Measurements from ENCODE around the gene NT5E.
"Not testable (repeated sequence)": the region's sequence is repeated elsewhere in the genome, so short reads cannot be mapped to it uniquely, and the experiment has no call there.

The NT5E gene

GRCh38 chr6:85449818-85450759 lies at the start of gene NT5E:
NT5E (plus strand) TSS chr6:85450083; CDS start chr6:85450140, 57 bp downstream.
- peak; percentile 33 for DNase-seq (ENCODE audit: low read depth)

GRCh38 chr6:85400331-85400730 lies 49.6 kb upstream of the NT5E start:
- no peak for DNase-seq (ENCODE audit: low read depth)

GRCh38 chr6:85401186-85402021 lies 48.5 kb upstream of the NT5E start:
- no peak for DNase-seq (ENCODE audit: low read depth)

- DNase-seq (ENCODE audit: low read depth), result no peak
These were observed 47.8 kb upstream of the NT5E start for GRCh38 chr6:85402071-85402470.

GRCh38 chr6:85402922-85403321 lies 47.0 kb upstream of the NT5E start:
- no peak for DNase-seq (ENCODE audit: low read depth)

GRCh38 chr6:85403331-85404015 lies 46.4 kb upstream of the NT5E start:
- DNase-seq (ENCODE audit: low read depth), result no peak

- DNase-seq (ENCODE audit: low read depth), result not testable (repeated sequence)
These were observed 45.8 kb upstream of the NT5E start for GRCh38 chr6:85404016-85404563.

- DNase-seq (ENCODE audit: low read depth), result no peak
These were observed 45.2 kb upstream of the NT5E start for GRCh38 chr6:85404564-85405174.

GRCh38 chr6:85405175-85405852 lies 44.6 kb upstream of the NT5E start:
- DNase-seq (ENCODE audit: low read depth), result no peak

- DNase-seq (ENCODE audit: low read depth), result no peak
These were observed 44.1 kb upstream of the NT5E start for GRCh38 chr6:85405853-85406198.

- DNase-seq (ENCODE audit: low read depth), result no peak
These were observed 43.2 kb upstream of the NT5E start for GRCh38 chr6:85406641-85407075.

GRCh38 chr6:85408039-85408438 lies 41.8 kb upstream of the NT5E start:
- DNase-seq (ENCODE audit: low read depth), result no peak

GRCh38 chr6:85412911-85413430 lies 36.9 kb upstream of the NT5E start:
- no peak for DNase-seq (ENCODE audit: low read depth)

GRCh38 chr6:85416049-85416448 lies 33.8 kb upstream of the NT5E start:
- no peak for DNase-seq (ENCODE audit: low read depth)

- DNase-seq (ENCODE audit: low read depth), result no peak
These were observed 33.1 kb upstream of the NT5E start for GRCh38 chr6:85416766-85417165.

GRCh38 chr6:85417336-85417735 lies 32.5 kb upstream of the NT5E start:
- DNase-seq (ENCODE audit: low read depth), result no peak

- no peak for DNase-seq (ENCODE audit: low read depth)
These were observed 31.8 kb upstream of the NT5E start for GRCh38 chr6:85418059-85418458.

GRCh38 chr6:85419046-85419759 lies 30.7 kb upstream of the NT5E start:
- DNase-seq (ENCODE audit: low read depth), result no peak

GRCh38 chr6:85420551-85420950 lies 29.3 kb upstream of the NT5E start:
- no peak for DNase-seq (ENCODE audit: low read depth)

GRCh38 chr6:85421181-85421580 lies 28.7 kb upstream of the NT5E start:
- no peak for DNase-seq (ENCODE audit: low read depth)

Data from stimulated activated CD8-positive, alpha-beta memory T cell treated with anti-CD3 and anti-CD28 coated beads, Interleukin-4, amount 100 ng/mL, for 24 hours (primary cell).